Immature natural killer cell (primary cell): ENCODE data around the gene APOA1. TPM values are rescaled to one million over a fixed set of nuclear protein-coding genes. Genes with fewer than 3 reads are reported as not detected.

Source experiments
- DNase-seq, 3 donors: peaks; one replicate each; pipeline ENCODE4 v3.0.0; 2022; ENCODE audit warnings: mixed read lengths in 1 of 3
- H3K27ac Mint-ChIP-seq, 6 donors: one replicate each; pipeline ENCODE4 v1.8.0; 2020; ENCODE audit warnings: mixed read lengths in 6 of 6, mild to moderate bottlenecking in 5 of 6, inconsistent platforms in 4 of 6, moderate library complexity in 3 of 6
- H3K27me3 Mint-ChIP-seq, 3 donors: one replicate each; pipeline ENCODE4 v1.8.0; 2020 to 2021; ENCODE audit warnings: low read depth in 3 of 3, mild to moderate bottlenecking in 3 of 3, mixed read lengths in 3 of 3, moderate library complexity in 3 of 3, inconsistent platforms in 1 of 3
- H3K36me3 Mint-ChIP-seq, 3 donors: one replicate each; pipeline ENCODE4 v1.8.0; 2020; ENCODE audit warnings: mixed read lengths in 3 of 3, inconsistent platforms in 2 of 3, mild to moderate bottlenecking in 2 of 3
- H3K4me1 Mint-ChIP-seq, 2 donors: one replicate each; pipeline ENCODE4 v1.8.0; 2020; ENCODE audit warnings: inconsistent platforms in 2 of 2, mild to moderate bottlenecking in 2 of 2, mixed read lengths in 2 of 2, moderate library complexity in 1 of 2
- H3K4me3 Mint-ChIP-seq, 5 donors: one replicate each; pipeline ENCODE4 v1.8.0; 2020; ENCODE audit warnings: mild to moderate bottlenecking in 5 of 5, mixed read lengths in 5 of 5, inconsistent platforms in 3 of 5, moderate library complexity in 3 of 5
- H3K9me3 Mint-ChIP-seq, 6 donors: one replicate each; pipeline ENCODE4 v1.8.0; 2020; ENCODE audit warnings: mild to moderate bottlenecking in 6 of 6, mixed read lengths in 6 of 6, inconsistent platforms in 4 of 6, moderate library complexity in 3 of 6
- polyA plus RNA-seq, 3 donors: library from polyadenylated mRNA; unstranded; fragments of 300-500 nt; fragmentation: Illumina TruSeq; gene quantifications; one replicate each; pipeline ENCODE4 v1.2.3, GENCODE V29; 2021

The APOA1 gene
- polyA plus RNA-seq, 3 donors from 2014 or later, result 0.42 to 0.53 TPM; not detected in 1

GRCh38 chr11:116826751-116827431 lies 10.5 kb downstream of the APOA1 start:
- Mint-ChIP-seq H3K36me3 (no peaks in the 10 kb centered on the region), H3K9me3 (no peaks in the 10 kb centered on the region), H3K27ac (no peak overlapping the region), H3K27me3 (no peaks in the 10 kb centered on the region), H3K4me3 (no peak overlapping the region), H3K4me1 (no peaks in the 10 kb centered on the region)
- no peak for DNase-seq

DNA sequence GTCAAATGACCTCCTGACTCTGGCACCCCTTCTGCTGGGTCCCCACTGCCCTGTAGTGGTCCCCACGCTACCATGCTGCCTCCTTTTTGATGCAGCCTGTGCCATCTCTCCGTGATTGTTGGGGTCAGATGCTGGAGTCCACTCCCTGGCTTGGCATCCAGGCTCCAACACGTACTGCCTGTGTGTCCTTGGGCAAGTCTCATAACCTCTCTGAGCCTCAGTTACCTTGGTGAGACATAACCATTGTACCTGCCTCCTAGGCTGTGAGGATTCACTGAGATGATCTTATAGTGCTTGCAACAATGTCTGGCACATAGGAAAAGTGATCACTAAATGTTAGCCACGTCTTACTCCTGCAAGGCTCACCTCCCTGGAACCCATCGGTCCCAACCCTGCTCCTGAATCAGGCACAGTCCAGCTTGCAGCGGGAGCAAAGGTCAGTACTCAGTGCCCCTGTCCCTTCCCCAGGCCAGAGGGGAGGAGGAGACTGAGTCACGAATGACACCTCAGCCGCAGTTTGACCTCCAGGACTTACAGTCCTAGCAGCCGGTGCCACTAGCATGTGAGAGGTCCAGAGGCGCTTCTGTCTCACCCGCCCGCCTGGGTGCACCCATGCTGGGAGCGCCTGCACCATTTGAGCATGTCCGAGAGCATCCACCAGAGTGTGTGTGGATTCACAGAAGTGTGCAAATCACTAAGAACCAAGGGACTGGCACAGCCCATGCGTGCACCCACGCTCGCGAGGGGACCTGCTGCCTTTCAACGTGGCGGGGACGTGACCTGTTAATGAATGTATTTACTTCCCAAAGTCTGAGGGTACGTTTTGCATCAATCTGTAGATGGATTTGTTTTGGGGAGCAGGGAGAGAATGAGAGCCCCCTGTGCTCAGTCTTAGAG lies 11.3 kb downstream of the APOA1 start:
- Mint-ChIP-seq H3K27ac (no peak overlapping the region), H3K36me3 (no peaks in the 10 kb centered on the region), H3K9me3 (no peaks in the 10 kb centered on the region), H3K27me3 (no peaks in the 10 kb centered on the region), H3K4me3 (no peak overlapping the region), H3K4me1 (no peaks in the 10 kb centered on the region)
- no peak for DNase-seq

GRCh38 chr11:116825434-116825833 lies 12.0 kb downstream of the APOA1 start:
- Mint-ChIP-seq H3K36me3 (no peaks in the 10 kb centered on the region), H3K4me3 (no peak overlapping the region), H3K9me3 (no peaks in the 10 kb centered on the region), H3K27me3 (no peaks in the 10 kb centered on the region), H3K27ac (no peak overlapping the region), H3K4me1 (no peaks in the 10 kb centered on the region)
- no peak for DNase-seq

GRCh38 chr11:116823031-116823843 lies 14.2 kb downstream of the APOA1 start, which contains the start of gene APOA4:
TSS of gene APOA4 (minus strand) at chr11:116823304. CDS start at chr11:116823191, 113 bp downstream.
- no peak within 1 kb of the TSS for H3K27ac Mint-ChIP-seq

DNA sequence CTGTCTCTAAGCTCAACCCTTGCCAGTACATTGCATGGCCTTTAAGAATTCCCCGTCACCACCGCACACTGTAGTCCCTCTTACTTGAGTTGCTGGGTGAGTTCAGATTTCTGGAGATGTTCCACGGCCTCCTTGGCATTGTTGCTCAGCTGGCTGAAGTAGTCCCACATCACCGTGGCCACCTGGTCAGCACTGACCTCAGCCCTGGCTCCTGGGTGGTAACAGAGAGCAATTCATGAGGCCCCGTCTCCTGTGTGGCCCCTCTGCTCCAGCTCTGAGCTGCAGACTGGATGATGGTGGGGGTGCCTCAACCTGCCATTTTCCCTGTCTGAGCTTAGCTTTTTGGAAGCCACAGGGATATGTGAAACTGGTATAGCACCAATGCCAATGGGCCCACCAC lies 14.8 kb downstream of the APOA1 start:
- no peak for DNase-seq
- Mint-ChIP-seq H3K27me3 (no peaks in the 10 kb centered on the region), H3K4me1 (no peaks in the 10 kb centered on the region), H3K9me3 (no peaks in the 10 kb centered on the region), H3K36me3 (no peaks in the 10 kb centered on the region), H3K27ac (no peak overlapping the region), H3K4me3 (no peak overlapping the region)

More at GRCh38 chr11:116823031-116823843, 14.2 kb downstream of the APOA1 start, which contains the start of gene APOA4:
- no peak for DNase-seq
- Mint-ChIP-seq H3K9me3 (no peaks in the 10 kb centered on the region), H3K4me3 (no peak within 1 kb of the TSS), H3K36me3 (no peaks in the 10 kb centered on the region), H3K27me3 (no peaks in the 10 kb centered on the region), H3K4me1 (no peaks in the 10 kb centered on the region)

- no peaks in the 10 kb centered on the region for H3K36me3 Mint-ChIP-seq
- no peak overlapping the region for H3K4me3 Mint-ChIP-seq
- no peak overlapping the region for H3K27ac Mint-ChIP-seq
- H3K27me3 Mint-ChIP-seq, result no peaks in the 10 kb centered on the region
- no peak for DNase-seq
- no peaks in the 10 kb centered on the region for H3K9me3 Mint-ChIP-seq
- no peaks in the 10 kb centered on the region for H3K4me1 Mint-ChIP-seq
Observed at GRCh38 chr11:116821050-116821918, 16.1 kb downstream of the APOA1 start.

GRCh38 chr11:116819049-116819448 lies 18.4 kb downstream of the APOA1 start:
- Mint-ChIP-seq H3K27me3 (no peaks in the 10 kb centered on the region), H3K4me1 (no peaks in the 10 kb centered on the region), H3K4me3 (no peak overlapping the region), H3K27ac (no peak overlapping the region), H3K9me3 (no peaks in the 10 kb centered on the region), H3K36me3 (no peaks in the 10 kb centered on the region)
- DNase-seq, result no peak

- DNase-seq, result no peak
- Mint-ChIP-seq H3K27ac (no peak overlapping the region), H3K36me3 (no peaks in the 10 kb centered on the region), H3K4me3 (no peak overlapping the region), H3K9me3 (no peaks in the 10 kb centered on the region), H3K4me1 (peaks cover 0 to 4% of the 10 kb centered on the region in 2 donors), H3K27me3 (no peaks in the 10 kb centered on the region)
Observed at GRCh38 chr11:116814502-116814901, 22.9 kb downstream of the APOA1 start.

DNA sequence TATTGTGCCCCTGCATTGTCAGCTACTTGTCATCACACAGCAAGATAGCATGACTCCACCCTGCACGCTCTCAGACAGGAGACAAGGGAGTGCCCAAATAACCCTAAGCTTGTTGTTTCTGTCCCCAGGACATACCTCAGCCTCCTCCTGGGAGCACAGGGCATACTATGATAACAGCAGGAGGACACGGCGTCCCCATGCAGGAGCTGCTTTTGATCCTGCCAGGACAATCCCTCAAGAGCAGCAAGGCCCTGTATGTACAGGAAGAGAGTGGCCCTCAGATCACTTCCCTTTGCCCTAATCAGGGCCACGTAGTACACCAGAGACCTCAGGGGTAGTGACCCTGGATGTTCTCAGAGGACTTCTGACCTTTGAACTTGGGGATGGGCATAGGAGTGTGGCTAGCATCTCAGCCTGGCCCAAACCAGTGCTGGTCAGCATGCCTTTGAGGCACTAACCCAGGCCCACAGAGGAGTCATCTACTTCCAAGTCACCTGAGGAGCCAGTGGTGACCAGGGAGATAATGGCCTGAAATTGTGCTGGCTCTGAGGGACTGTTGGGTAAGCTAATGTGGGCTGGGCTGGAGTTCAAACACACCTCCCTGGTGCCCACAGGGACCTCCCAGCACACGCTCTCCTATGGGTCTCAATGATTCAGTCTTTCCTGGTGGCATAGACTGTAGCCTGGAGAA lies 23.5 kb downstream of the APOA1 start:
- Mint-ChIP-seq H3K9me3 (no peaks in the 10 kb centered on the region), H3K27ac (no peak overlapping the region), H3K36me3 (no peaks in the 10 kb centered on the region), H3K4me3 (no peak overlapping the region), H3K4me1 (peaks cover 0 to 4% of the 10 kb centered on the region in 2 donors), H3K27me3 (no peaks in the 10 kb centered on the region)
- no peak for DNase-seq

- Mint-ChIP-seq H3K36me3 (no peaks in the 10 kb centered on the region), H3K27ac (no peak overlapping the region), H3K4me1 (peaks cover 0 to 4% of the 10 kb centered on the region in 2 donors), H3K9me3 (no peaks in the 10 kb centered on the region), H3K4me3 (no peak overlapping the region), H3K27me3 (no peaks in the 10 kb centered on the region)
- DNase-seq, result no peak
Observed at GRCh38 chr11:116813170-116813569, 24.3 kb downstream of the APOA1 start.

DNA sequence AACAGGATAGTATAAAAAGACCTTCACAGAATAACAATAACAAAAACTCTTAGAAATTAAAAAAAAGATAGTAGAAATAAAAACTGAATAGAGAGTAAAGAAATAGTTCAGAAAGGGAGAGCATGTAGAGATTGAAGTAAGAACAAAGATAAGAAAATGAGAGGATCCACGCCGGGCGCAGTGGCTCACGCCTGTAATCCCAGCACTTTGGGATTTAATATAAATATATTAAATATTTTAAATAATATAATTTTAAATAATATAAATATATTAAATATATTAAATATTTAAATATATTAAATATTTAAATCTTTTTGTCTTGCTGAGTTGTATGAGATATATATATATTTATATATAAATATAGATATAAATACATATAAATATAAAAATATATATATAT lies 25.3 kb downstream of the APOA1 start:
- Mint-ChIP-seq H3K27ac (no peak overlapping the region), H3K4me1 (peaks cover 0 to 4% of the 10 kb centered on the region in 2 donors), H3K27me3 (no peaks in the 10 kb centered on the region), H3K9me3 (no peaks in the 10 kb centered on the region), H3K36me3 (peaks cover 0 to under 1% (median 0%) of the 10 kb centered on the region in 3 donors), H3K4me3 (no peak overlapping the region)
- DNase-seq, result no peak

DNA sequence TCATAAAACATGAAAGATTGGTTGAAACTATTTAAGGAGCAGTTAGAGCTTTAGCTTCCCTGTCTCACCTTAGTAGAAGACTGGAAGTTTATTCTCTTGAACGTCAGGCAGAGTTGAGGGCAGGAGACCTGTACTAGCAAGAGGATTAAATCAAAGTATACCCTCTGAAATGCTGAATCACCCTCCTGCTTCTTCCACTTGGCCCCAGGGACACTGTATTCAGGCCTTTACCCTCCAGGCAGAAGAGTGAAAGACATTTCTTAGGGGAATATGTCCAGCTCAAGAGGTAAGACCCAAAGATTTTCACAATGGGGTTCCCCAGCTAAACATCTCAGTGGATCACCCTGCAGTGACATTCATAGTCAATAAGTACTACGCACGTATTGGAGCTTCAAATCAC lies 26.2 kb downstream of the APOA1 start:
- H3K27ac Mint-ChIP-seq, result no peak overlapping the region
- H3K4me1 Mint-ChIP-seq, result peaks cover 0 to 4% of the 10 kb centered on the region in 2 donors
- H3K36me3 Mint-ChIP-seq, result peaks cover 0 to 4% (median 0%) of the 10 kb centered on the region in 3 donors
- no peak overlapping the region for H3K4me3 Mint-ChIP-seq
- no peaks in the 10 kb centered on the region for H3K27me3 Mint-ChIP-seq
- H3K9me3 Mint-ChIP-seq, result no peaks in the 10 kb centered on the region
- DNase-seq, result no peak
